Right lobe of liver (tissue), 4 donors: ENCODE data around the gene MECR.
"Not testable (repeated sequence)": the region's sequence is repeated elsewhere in the genome, so short reads cannot be mapped to it uniquely, and the experiment has no call there.

Experiments used
- POLR2A ChIP-seq: fragments of 450-650 bp; IDR thresholded peaks from one replicate; pipeline ENCODE4 v1.6.1; 2017; ENCODE audit warnings: antibody characterized with exemption, mild to moderate bottlenecking
- TF ChIP-seq, protein P1 (sequence below), 4 donors: fragments of 200-600 bp in 3 of 4; fragments of 450-650 bp in 1 of 4; IDR thresholded peaks; one replicate each; pipeline versions ENCODE4 v1.5.1 to v1.8.0; 2016 to 2022; ENCODE audit warnings: antibody characterized with exemption in 4 of 4, mild to moderate bottlenecking in 2 of 4
- donor health status: DM: no; HTN: no; CAD: no.
- donor health status: DM: no; HTN: no; CAD: no.
- donor health status: DM: no; HTN: yes; CAD: no.

DNA sequence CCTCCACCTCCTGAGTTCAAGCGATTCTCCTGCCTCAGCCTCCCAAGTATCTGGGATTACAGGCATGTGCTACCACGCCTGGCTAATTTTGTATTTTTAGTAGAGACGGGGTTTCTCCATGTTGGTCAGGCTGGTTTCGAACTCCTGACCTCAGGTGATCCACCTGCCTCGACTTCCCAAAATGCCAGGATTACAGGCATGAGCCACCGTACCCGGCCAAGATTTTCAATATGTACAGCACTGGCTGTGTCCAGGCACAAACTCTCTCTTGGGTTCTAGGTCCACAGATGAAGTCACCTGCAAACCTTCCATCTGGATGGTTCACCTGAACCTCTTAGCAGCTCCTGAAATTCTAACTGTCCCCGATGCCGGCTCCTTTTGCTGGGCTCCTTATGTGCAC is 80.4 kb downstream of the MECR start:
- TF ChIP-seq, protein P1, sequence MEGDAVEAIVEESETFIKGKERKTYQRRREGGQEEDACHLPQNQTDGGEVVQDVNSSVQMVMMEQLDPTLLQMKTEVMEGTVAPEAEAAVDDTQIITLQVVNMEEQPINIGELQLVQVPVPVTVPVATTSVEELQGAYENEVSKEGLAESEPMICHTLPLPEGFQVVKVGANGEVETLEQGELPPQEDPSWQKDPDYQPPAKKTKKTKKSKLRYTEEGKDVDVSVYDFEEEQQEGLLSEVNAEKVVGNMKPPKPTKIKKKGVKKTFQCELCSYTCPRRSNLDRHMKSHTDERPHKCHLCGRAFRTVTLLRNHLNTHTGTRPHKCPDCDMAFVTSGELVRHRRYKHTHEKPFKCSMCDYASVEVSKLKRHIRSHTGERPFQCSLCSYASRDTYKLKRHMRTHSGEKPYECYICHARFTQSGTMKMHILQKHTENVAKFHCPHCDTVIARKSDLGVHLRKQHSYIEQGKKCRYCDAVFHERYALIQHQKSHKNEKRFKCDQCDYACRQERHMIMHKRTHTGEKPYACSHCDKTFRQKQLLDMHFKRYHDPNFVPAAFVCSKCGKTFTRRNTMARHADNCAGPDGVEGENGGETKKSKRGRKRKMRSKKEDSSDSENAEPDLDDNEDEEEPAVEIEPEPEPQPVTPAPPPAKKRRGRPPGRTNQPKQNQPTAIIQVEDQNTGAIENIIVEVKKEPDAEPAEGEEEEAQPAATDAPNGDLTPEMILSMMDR (IDR thresholded peaks at IDR 0.05) = not testable (repeated sequence)
- TF ChIP-seq POLR2A = not testable (repeated sequence)
